ENCODE results near the gene DOCK9.
A peak's percentile ranks its signal among the peaks of the same experiment; 100 is the strongest.

The DOCK9 gene

DNA sequence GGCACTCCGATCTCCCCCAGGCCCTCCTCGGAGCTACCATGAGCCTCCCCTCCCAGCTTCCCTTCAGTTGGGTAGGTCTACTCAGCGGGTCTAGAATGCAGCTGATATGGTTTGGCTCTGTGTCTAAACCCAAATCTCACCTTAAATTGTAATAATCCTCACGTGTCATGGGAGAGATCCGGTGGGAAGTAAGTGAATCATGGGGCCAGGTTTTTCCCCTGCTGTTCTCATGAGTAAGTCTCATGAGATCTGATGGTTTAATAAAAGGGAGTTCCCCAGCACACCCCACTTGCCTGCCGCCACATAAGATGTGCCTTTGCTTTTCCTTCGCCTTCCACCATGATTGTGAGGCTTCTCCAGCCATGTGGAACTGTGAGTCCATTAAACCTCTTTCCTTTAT, 14.5 kb upstream of the DOCK9 start:
- DNase-seq (ENCODE audit: low read depth): peak; percentile 25

GRCh38 chr13:98990701-98991100, 12.8 kb upstream of the DOCK9 start:
- TF ChIP-seq CTCF (conservative IDR thresholded peaks at IDR 0.05; ENCODE audit: control insufficient read depth, insufficient read depth, low read depth, low read length): no peak
- no peak for DNase-seq (ENCODE audit: low read depth)
- no peak overlapping the region for H3K4me3 ChIP-seq (ENCODE audit: control insufficient read depth, low read depth, low read length)

More for the DNA sequence above, 14.5 kb upstream of the DOCK9 start:
- no peak overlapping the region for H3K4me3 ChIP-seq (ENCODE audit: control insufficient read depth, low read depth, low read length)
- no peak for TF ChIP-seq CTCF (conservative IDR thresholded peaks at IDR 0.05; ENCODE audit: control insufficient read depth, insufficient read depth, low read depth, low read length)

DNA sequence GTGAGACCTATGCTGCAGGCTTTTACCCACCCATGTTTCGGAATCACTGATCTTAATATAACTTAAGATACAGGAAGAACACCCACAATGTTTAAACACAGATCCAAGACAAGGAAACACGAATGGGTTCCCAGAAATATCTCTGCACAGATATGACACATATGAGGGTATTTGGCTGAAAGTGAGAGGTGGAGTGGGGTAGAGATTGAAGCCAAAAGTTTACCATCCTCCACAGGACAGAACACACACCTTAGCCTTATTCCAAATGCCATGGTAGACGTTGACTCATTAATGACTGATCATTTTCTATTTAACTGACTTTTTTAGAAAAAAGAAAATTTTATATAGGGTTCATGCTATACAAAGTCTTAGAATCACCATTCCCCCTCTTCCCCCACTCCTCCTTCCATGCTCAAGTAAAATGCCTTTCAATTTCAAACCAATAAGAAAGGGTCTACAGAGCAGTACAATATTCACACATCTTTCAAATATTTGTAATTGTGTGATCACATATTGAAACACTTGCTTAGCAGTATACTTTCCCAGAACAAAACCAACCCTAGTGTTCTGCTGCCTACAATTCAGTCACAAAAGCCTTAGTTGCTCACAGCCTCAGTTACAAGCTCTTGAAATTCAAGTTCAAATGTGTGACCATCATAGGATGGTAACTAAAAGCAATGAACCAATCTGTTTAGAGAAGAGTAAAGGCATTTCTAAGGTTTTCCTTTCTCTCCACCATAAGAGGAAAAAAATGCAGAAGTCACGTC, 11.8 kb upstream of the DOCK9 start:
- DNase-seq (ENCODE audit: low read depth): no peak
- TF ChIP-seq CTCF (conservative IDR thresholded peaks at IDR 0.05; ENCODE audit: control insufficient read depth, insufficient read depth, low read depth, low read length): no peak
- H3K4me3 ChIP-seq (ENCODE audit: control insufficient read depth, low read depth, low read length): no peak overlapping the region

- H3K4me3 ChIP-seq (ENCODE audit: control insufficient read depth, low read depth, low read length): no peak overlapping the region
- no peak for TF ChIP-seq CTCF (conservative IDR thresholded peaks at IDR 0.05; ENCODE audit: control insufficient read depth, insufficient read depth, low read depth, low read length)
These were observed 10.9 kb upstream of the DOCK9 start for GRCh38 chr13:98988780-98989179.

DNA sequence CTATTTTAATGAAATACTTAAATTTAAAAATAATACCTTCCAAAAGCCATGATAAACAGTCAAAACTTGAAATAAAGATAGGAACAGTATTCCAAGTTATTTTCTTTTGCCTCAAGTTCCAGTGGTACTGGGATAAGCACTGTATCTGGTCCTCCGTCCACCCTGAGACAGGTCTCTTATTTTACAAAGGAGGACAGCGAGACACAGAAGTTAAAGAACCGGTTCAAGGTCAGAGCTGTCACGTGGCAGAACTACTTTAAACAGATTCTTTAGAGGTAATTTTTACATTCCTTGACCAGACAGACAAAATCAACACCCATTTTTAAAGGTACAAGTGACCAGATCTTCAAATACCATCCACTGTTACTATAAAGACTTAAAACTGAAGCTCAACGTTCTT, 10.4 kb upstream of the DOCK9 start:
- no peak overlapping the region for H3K4me3 ChIP-seq (ENCODE audit: control insufficient read depth, low read depth, low read length)
- no peak for DNase-seq (ENCODE audit: low read depth)
- TF ChIP-seq CTCF (conservative IDR thresholded peaks at IDR 0.05; ENCODE audit: control insufficient read depth, insufficient read depth, low read depth, low read length): no peak

More at GRCh38 chr13:98988780-98989179, 10.9 kb upstream of the DOCK9 start:
- no peak for DNase-seq (ENCODE audit: low read depth)

DNA sequence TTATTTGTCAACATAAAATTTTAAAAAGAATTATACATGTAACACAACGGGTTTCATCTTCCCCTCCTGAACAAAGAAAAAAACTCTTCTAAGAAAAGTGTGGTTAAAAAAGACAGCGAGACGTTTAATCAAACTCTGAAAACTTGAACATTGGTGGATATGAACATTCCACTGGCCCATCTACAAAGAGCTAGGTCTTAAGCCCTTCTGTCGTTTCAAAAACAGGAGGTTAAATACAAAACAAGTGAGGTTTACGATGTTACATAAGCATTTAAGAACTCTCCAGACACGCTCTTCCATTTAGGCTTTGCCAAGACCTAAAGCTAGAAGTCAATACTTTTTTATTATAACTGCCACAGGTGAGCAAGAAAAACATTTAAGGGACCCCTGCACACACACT, 9.4 kb upstream of the DOCK9 start:
- H3K4me3 ChIP-seq (ENCODE audit: control insufficient read depth, low read depth, low read length): no peak overlapping the region
- no peak for TF ChIP-seq CTCF (conservative IDR thresholded peaks at IDR 0.05; ENCODE audit: control insufficient read depth, insufficient read depth, low read depth, low read length)
- DNase-seq (ENCODE audit: low read depth): no peak

All from fibroblast of mammary gland (primary cell).